NCI-H774 (cell line): ENCODE results near the gene CMTM4.

Experiments used
- DNase-seq: peaks from one replicate; lab custom pipeline; 2025; lab: John Stamatoyannopoulos, UW

CMTM4 gene

DNA sequence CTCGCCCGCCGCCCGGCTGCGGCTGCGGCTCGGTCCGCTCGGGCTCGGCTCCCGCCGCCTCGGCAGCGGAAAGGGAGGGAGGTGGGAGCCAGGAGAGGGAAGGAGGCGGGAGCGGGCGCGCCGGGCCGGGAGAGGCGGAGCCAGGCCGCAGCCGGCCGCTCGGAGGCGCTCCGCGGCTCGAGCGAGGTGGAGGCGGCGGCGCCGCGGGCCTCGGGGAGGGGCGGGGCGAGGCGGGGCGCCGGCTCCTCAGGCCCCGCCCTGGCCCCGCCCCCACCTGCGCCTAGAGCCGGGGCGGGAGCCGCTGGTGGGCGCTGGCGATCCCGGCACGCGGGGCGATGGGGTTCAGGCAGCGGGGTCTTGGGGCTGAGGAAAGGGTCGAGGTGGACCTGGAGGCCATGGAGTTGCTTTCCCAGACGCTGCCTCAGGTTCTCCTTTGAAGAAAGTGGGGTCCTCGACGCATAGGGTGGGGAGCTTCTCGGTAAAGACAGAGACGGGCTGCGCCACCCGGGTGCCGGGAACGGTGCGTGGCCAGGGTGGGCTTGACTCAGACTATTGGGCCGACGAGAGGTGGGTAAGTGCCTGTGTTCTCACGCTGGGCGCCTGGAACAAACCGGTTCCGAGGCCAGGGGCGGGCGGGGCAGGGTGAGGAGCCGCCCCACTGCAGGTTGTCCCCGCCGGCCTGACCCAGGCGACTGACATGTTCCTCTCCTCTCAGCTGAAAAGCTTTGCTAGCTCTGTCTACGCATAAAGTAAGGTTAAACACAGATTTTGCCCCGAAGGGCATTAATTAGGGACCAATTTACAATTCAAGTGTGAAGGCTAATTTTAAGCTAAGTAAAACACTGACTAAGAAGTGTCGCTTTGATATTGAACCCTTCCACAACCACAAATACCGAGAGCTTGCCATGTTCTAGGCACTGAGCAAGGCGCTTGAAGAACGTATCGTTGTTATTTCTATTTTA, at the start of gene CMTM4:
Gene CMTM4, minus strand, starts transcription at position 75 of the 962 bp plus-strand sequence. CDS start 218 bp downstream, outside the sequence.
- peak; percentile 58 for DNase-seq

DNA sequence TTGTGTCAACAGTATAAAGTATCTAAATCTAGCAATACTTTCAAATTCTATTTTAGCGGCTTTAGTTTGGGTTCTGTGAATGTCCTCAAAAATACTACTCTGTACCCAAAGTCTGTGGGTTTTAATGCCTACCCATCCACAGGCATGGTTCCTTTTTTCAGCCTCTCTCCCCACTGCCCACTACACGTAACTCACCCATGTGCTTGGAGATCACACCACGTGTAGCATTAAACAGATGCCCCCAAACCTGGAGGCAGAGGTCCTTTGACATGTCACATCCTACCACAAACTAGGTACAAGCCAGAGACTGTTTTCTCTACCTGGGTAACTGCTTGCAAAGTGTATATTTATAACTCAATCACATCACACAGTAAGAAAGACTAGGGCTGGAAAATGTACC, 49.5 kb upstream of the CMTM4 start:
- DNase-seq: no peak

DNA sequence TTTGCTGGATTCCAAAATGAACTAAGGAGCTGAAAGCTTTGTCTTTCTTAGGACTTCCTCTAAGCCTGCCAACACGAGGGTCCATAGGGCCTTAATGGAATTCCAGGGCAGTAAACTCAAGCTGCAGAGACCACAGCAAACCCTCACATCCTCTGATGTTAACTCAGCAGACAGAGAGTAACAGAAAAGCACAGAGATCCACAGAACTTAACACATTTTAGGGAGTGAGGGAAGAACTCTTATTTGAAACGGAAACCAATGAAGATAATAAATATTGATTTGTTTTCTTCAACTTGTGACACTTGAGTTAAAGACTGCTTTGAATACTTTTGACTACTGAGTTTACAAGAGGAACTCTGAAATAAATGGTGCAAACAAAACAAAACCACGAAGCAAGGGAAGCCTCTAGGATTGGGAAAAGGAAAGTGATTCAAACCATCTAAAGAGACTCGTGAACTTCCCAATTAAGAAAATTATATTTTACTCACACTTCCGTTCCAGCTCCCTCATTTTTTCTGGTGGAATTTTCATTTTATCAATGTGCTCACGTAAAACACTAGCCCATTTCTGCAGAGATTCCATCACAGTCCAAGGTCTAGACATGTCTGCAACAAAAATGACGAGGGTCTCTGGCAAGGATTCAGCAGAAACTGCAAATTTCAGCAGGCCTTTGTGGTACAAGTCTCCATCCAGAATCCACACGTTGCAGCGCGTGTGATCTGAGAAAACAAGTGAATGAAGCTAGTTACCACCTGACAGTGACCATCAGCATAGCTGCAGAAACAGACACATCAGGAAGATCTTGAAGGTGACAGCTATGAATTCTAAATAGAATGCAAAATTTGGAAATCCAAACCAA, 45.6 kb upstream of the CMTM4 start:
- no peak for DNase-seq

DNA sequence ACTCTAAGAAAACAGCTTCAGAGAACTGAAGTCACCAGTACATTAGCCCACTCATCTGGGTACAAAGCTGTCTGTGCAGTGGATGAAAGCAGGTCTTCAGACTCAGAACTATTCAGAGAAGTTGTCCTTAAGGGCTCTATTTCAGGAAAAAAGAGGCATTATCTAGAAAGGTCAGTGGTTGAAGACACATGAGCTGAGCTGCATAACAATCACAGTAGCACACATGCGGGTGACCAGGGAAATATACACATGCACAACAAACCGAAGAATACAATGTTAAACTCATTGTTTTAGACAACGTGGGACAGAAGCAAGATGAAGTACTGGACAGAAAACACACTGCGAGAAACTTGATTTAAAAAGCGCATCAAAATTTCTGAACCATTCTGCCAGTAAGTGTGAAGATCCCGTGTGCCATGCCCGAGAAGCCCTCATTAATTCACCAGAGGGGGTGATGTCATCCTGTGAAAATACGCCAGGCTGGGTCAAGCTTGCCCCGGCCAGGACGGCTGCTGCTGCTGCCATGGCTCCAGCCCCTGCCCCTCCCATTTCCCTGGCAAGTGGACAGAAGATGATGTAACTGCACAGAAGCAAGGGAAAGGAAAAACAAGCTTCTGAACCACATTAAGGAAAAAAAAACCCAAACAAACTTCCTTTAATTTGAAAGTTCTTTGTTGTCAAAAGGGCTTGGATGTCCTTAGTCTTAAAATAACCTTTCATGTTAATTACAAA, 44.8 kb upstream of the CMTM4 start:
- DNase-seq: no peak

DNA sequence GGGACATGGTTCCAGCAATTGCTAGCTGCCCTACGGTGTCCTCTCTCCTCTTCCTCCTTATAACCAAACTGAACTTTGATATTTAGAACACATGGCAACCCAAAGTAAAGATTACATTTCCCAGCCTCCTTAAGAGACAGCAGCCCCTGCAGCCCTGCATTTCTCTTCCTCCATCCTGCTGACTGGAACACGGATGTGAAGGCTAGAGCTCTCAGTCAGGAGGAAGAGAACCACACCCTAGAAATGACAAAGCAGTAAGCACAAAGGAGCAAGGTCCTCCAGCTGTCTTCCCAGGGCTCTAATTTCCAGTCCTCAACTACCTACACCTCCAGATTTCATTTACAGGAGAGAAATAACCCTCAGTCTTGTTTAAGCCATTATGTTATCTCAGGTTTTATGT, 44.0 kb upstream of the CMTM4 start:
- DNase-seq: no peak

DNA sequence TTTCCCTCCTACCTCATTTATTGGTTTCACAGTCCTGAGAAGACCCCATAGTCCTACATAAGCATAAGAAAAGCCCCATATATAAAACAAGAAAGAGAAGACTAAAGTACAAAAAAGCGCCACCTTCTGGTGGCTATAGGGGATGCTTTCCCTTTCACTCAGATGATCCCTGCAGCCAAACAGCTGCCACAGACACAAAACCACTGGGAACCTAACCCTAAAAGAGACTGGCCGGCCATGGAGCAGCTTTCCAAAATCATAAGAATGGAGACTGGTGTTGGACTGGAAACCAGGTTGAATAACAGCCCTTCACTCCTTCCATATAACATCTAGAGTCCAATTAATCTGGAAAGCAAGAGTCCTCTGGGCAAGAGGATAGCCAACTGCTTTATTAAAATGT, 43.5 kb upstream of the CMTM4 start:
- DNase-seq: no peak

DNA sequence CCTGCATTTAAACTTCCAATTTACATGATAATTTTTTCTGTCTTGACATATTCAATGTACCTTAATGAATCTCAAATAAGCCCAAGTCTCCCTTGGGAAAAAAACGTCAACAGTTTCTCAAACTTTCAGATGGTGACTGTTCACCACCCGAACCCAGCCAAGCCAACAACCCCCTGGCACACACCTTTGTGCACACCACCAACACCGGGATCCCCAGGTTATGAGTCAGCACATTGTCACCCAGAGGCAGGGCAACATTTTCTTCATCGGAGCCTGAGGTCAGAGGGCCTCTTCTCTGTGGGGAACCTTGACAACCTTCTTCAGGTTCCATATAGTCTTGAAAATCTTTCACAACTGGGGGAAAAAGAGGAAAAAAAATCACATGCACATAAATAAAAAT, 39.3 kb upstream of the CMTM4 start:
- DNase-seq: no peak

DNA sequence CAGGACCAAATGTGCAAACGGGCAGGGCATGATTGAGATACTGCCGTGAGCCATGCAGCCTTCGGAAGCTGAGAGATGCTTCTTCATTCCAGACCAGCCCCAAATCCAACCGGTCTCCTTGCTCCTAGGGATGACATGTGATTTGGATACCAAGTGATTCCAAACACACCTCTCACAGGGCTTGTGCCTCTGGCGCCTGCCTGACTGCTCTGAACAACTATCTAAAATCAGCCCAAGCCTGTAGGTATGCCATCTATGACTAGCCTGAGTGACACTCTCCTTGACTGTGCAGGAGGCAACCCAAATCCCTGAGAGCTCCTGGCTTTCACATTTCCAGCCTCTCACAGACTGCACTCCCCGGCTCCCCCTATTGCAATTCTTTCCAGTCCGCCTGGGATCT, 34.6 kb upstream of the CMTM4 start:
- no peak for DNase-seq

DNA sequence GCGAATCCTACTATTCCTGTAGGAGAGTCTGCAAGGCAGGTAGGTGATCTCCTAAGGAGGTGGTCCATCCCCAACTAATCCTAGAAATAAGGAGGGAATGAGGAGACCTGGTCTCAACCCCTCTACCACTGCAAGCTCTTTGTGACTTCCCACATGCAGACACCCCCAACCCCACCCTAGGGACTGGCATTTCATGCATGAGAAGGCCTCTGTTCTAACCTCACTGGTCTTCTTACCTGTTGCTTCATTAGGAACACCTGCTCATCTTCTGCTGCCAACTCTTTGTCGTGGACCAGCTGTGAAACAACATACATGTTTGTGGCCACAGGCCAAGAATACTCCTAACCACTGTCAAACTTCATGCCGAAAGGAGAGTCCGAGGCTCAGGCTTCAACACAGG, 32.3 kb upstream of the CMTM4 start:
- no peak for DNase-seq

DNA sequence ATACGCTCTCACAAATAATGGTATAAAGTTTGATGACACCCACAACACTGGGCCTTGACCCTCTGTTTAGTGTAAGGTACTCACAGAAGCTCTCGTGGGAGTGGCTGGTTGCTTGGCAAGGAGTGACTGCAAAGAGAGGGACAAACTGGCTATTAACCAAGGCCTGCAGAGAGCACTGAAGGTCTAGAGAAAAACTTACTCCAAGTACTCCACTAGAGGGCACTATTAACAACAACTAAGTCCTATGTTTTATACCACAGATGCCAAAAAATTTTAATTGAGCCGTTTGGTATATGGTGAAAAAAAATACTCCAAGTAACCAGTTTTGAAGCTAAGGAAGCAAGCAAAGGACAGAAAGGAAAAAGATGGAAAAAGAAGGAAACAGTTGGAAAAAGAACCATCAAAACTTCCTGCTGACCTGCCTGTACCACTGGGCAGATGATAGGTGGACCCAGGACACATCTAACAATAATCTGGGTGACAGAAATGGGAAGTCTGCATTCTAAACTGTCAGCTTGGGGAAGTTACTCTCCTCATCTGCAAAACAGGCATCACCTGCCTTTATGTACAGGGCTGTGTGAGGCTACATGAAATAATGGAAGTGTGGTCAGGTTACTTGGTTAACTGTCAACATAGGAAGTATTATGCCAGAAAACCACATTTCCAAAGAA, 31.7 kb upstream of the CMTM4 start:
- DNase-seq: no peak

DNA sequence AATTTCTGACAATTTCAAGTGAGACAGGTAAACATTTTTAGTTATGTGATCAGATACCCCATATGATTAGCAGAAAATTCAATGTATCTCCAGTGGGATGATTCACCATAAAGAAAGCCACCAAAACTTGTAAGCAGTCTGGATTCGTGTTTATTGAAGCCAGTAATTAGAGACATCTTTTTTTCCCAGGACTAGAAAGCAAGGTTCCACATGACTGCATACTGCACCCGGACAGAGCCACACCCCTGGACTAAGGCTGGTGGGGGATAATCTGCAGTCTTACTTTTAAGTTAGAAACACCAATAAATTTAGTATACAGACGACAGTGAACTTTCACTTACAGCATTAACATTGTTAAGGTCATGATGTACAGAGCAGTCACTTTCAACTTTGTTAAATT, 24.2 kb upstream of the CMTM4 start:
- DNase-seq: no peak

DNA sequence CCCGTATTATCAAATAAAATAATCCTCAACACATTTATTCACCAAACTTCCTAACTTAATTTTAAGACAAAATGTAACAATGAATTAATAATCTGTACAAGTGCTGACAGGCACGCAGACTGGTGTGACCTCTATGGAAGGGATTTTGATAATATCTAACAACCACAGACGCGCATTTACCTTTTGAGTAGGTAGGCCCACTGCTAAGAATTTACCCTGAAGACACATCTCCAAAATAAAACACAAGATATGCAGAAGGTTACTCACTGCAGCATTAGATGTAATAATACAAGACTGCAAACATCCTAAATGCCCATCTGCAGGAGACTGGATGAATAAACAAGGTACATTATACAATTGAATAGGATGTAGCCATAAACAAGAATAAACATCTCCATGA, 22.7 kb upstream of the CMTM4 start:
- DNase-seq: no peak

DNA sequence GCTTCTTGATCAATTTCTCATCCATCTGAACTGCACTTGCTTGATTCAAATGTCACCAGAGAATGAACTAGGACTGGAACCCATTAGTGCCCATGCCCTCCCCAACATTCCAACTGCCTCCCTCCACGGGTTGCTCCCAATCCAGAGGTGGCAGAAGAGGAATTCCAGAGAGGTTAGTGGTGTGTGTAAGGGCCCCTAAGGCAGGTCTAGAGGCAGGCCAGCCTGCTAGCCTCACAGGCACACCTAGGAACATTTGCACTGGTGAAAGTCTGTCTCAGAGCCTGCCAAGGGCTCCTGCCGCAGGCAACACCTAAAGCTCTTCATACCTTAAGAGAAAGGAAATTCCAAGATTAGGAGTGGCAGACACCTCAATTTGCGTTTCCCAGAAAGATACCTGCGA, 21.2 kb upstream of the CMTM4 start:
- no peak for DNase-seq

DNA sequence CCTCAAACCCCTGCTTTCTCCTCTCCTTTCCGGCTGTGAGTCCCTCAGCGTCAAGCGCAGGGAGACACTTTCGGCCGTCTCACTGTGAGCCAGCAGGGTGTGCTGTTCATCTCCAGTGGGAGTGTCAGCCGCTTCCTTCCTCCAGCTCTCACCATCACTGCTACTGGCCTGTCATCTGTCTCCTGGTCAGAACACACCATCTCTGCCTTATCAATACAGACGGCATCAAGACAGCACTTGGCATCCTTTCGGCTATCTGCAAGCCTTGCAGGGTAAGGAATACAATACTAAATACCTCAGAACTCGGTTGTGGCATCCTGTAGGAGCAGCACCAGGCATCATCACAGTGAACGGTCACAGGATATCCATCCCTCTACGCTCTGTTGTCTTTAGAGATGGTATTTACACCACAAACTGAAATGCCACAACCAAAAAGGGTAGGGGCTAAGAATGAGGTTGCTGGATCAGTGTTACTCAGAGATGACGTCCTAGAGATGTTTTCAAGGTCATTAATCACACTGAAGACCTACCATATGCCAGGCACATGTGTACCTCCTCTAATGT, 20.7 kb upstream of the CMTM4 start:
- DNase-seq: no peak

DNA sequence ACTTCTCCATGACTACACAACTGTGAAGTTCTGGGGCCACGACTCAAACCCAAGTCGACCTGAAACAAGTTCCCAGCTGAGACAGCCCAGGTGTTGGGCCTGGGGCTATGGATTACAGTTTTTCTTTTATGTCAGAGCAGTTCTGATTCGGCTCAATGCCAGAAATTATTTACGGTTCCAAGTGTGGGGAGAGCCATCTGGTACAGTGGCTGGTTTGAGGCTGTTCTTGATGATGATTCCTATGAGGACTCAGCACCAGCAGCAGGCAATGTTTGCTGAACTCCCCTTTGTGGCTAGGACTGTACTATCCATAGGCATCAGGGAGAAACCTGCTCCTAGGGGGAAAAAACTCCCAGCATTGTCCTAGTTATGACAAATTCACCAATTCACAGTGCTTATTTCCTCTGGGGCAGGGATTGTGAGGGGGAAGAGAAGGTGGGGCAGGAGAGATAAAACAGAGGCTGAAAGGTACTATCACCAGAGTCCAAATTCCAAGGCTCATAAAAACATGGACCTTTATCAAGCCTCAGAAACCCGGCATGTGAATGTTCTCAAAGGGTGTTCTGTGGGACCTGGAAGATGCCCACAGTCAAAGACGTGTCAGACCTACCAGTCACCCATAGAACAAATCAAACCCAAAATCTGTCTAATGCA, 18.2 kb upstream of the CMTM4 start:
- no peak for DNase-seq

DNA sequence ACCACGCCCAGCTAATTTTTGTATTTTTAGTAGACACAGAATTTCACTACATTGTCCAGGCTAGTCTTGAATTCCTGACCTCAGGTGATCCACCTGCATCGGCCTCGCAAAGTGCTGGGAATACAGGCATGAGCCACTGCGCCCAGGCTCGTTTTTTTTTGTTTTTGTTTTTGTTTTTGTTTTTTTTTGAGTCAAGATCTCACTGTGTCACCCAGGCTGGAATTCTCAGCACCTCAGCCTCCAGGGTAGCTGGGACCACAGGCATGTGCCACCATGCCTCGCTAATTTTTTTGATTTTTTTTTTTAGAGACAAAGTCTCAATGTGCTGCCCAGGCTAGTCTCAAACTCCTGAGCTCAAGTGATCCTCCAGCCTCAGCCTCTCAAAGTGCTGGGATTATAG, 17.5 kb upstream of the CMTM4 start:
- DNase-seq: no peak

DNA sequence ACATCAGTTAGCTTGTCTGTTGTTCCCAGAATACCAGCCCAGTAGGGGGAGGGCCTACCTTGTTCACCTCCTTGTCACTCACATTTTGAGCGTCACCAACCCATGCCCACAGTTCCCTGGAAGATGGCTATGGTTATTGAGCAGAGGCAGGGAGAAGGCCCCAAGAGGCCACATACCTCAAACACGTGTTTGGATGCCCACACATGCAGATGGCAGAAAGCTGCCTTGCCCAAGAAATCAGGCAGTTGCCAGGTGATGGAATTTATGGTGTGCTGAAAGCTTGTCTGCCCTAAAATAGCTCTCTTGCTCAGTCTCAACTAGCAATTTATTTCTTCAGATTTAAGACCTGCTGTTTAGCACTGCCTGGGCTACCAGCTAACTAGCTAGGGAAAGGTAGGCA, 16.5 kb upstream of the CMTM4 start:
- DNase-seq: no peak

DNA sequence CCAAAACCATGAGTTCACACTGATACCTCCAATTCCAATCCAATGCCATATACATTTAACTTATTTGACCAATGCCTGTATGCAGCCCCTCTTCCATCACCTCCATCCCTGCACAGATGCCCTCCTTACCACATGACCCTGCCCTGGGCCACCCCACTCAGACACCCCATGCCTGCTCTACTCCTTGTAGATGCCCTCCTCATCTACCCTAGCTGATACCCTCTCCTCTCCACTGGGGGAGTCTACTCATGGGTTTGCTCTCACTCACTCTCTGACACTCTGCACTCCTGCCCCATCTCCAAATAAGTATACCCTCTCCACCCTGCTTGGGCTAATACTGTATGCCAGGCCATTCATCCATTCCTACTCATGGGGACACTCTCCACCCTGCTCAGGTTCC, 16.0 kb upstream of the CMTM4 start:
- DNase-seq: no peak

DNA sequence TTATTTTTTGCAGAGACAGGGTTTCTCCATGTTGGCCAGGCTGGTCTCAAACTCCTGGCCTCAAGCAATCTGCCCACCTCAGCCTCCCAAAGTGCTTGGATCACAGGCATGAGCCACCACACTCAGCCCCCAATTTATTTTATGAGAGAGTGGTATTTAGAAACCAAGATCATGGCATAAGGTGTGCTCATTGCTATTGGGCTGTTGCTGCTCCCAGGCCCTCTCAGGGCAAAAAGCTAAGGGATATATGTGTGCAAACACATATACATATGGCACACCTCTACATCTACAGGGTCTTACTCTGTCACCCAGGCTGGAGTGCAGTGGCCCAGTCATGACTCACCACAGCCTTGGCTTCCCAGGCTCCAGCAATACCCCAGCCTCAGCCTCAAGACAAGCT, 15.0 kb upstream of the CMTM4 start:
- DNase-seq: no peak

DNA sequence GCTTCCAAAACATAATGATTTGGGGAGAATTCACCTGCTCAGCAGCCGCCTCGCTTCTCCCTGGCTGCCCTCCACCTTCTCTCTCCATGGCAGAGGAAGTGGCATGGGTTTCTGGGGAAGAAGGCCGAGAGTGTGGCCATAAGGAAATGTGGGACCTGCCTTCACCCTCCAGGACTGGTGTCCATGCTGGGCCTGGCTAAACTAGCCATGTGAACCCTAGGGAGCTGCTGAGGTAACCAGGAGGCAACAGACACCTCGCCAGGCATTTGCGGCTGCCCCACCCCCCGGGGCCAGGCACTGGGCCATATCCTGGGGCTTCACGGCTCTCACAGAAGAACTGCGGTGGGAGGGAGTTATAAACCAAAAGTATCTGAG, 9.9 kb upstream of the CMTM4 start:
- no peak for DNase-seq
